Small intestine (tissue), 7 donors: ENCODE data around the gene BCL2L12. TPM values are rescaled to one million over a fixed set of nuclear protein-coding genes. Genes with fewer than 3 reads are reported as not detected.

ENCODE experiments used
- DNase-seq, 2 donors: peaks; one replicate each; pipeline versions ENCODE4 v3.0.0 to v3.0.0-alpha.2; 2013
- FAIRE-seq: peaks from 2 replicates; lab custom pipeline; 2012; peaks lifted over from hg19 to GRCh38; lab: Jason Lieb, UNC
- H3K27ac ChIP-seq, 3 donors: one replicate each; pipeline ENCODE4 v1.5.1; 2013; ENCODE audit warnings: low read length in 2 of 3, mild to moderate bottlenecking in 2 of 3, control low read depth in 1 of 3, inconsistent platforms in 1 of 3, low read depth in 1 of 3, moderate library complexity in 1 of 3
- H3K27me3 ChIP-seq, 3 donors: one replicate each; pipeline ENCODE4 v1.6.1; 2013; ENCODE audit warnings: low read length in 3 of 3, inconsistent platforms in 1 of 3; ENCODE audit not compliant: control insufficient read depth in 3 of 3, insufficient read depth in 3 of 3
- H3K36me3 ChIP-seq, 3 donors: one replicate each; pipeline ENCODE4 v1.6.1; 2013; ENCODE audit warnings: low read length in 3 of 3, inconsistent platforms in 1 of 3, low read depth in 1 of 3, mild to moderate bottlenecking in 1 of 3, moderate library complexity in 1 of 3; ENCODE audit not compliant: control insufficient read depth in 3 of 3, insufficient read depth in 2 of 3
- H3K4me1 ChIP-seq, 3 donors: one replicate each; pipeline ENCODE4 v1.6.1; 2013; ENCODE audit warnings: low read length in 2 of 3, inconsistent platforms in 1 of 3, low read depth in 1 of 3, mild to moderate bottlenecking in 1 of 3, moderate library complexity in 1 of 3; ENCODE audit not compliant: control insufficient read depth in 3 of 3, insufficient read depth in 2 of 3
- H3K4me3 ChIP-seq, 3 donors: one replicate each; pipeline ENCODE4 v1.5.1; 2013; ENCODE audit warnings: low read length in 3 of 3, control low read depth in 1 of 3, inconsistent platforms in 1 of 3, low read depth in 1 of 3, mild to moderate bottlenecking in 1 of 3, moderate library complexity in 1 of 3
- H3K9me3 ChIP-seq, 2 donors: one replicate each; pipeline ENCODE4 v1.6.1; 2013; ENCODE audit warnings: low read depth in 1 of 2, low read length in 1 of 2; ENCODE audit not compliant: control insufficient read depth in 2 of 2, insufficient read depth in 1 of 2
- WGBS, 3 donors: extraction: QIAGEN DNeasy Blood & Tissue Kit; methylation state at CpG; one replicate each; pipeline ENCODE4 v1.1.7; 2013; 5-methylcytosine and 5-hydroxymethylcytosine counted together
- polyA plus RNA-seq, 4 donors: library from polyadenylated mRNA; stranded (reverse) in 3 of 4; unstranded in 1 of 4; fragments of 200-250 nt in 3 of 4; fragments of 120-200 nt in 1 of 4; gene quantifications; one replicate each; pipeline versions ENCODE4 v1.2.1 to v1.2.3, GENCODE V29; 2013
- donor health status: healthy with polysubstance abuse.
- donor health status: control.
- donor health status: control.
- donor health status: Bipolar disorder and iron deficiency.
- donor health status: healthy.

BCL2L12 gene
- polyA plus RNA-seq, 4 donors, result 11.2 to 36.6 (median 17.1) TPM

GRCh38 chr19:49683814-49684250, 18.1 kb downstream of the BCL2L12 start:
- H3K27me3 ChIP-seq, result peaks cover 0 to 2% (median 0%) of the 10 kb centered on the region in 3 donors
- H3K4me3 ChIP-seq, result no peak overlapping the region
- 94 to 95% (median 94%) methylated on average over 18 of the region's 18 CpGs for WGBS, 3 donors
- no peak for FAIRE-seq
- H3K9me3 ChIP-seq, result no peaks in the 10 kb centered on the region
- no peak for DNase-seq
- peaks cover 12 to 94% (median 16%) of the 10 kb centered on the region in 3 donors for H3K36me3 ChIP-seq
- H3K27ac ChIP-seq, result no peak overlapping the region
- peaks cover 2 to 11% (median 7%) of the 10 kb centered on the region in 3 donors for H3K4me1 ChIP-seq

DNA sequence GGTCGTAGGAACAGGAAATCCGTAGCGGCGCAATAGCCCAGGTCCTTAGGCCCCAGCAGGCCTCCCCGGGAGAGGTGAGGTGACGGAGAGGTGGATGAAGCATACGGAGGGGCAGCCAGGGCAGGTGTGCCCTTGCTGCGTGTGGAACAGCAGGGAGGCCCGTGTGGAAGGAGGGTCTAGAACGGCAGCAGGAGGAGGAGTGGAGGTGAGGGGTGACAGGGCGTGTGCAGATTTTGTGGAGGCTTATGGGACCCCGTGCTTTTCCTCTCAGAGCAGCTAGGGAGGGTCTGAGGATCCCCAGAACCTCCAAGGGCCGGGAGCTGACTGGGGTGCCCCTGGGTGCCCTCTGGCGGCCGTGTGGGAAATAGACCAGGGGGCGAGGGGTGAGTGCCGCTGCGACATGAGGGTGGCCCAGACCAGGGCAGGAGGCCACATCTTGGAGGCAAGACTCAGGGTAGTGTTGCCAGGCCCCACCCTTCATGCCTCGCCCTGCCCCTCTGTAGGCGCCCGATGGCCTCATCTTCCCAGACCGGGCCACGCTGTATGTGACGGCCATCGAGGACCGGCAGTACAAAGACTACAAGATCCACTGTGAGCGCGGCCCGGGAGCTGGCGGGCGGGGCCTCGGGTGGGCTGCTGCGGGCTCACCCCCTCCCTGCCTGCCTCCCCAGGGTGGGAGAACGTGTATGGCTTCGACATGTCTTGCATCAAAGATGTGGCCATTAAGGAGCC, 18.7 kb downstream of the BCL2L12 start:
- FAIRE-seq (no peak), DNase-seq (peak in 1 of 2 donors; percentile 35)
- no peaks in the 10 kb centered on the region for H3K9me3 ChIP-seq
- peaks cover 12 to 96% (median 16%) of the 10 kb centered on the region in 3 donors for H3K36me3 ChIP-seq
- H3K27ac ChIP-seq, result no peak overlapping the region
- no peak overlapping the region for H3K4me3 ChIP-seq
- 71 to 82% (median 78%) methylated on average over 33 to 35 of the region's 35 CpGs for WGBS, 3 donors
- H3K27me3 ChIP-seq, result peaks cover 0 to 7% (median 0%) of the 10 kb centered on the region in 3 donors
- peaks cover 2 to 11% (median 7%) of the 10 kb centered on the region in 3 donors for H3K4me1 ChIP-seq

- H3K9me3 ChIP-seq, result no peaks in the 10 kb centered on the region
- FAIRE-seq (no peak), DNase-seq (no peak)
- peaks cover 0 to 14% (median 0%) of the 10 kb centered on the region in 3 donors for H3K27me3 ChIP-seq
- peaks cover 2 to 15% (median 5%) of the 10 kb centered on the region in 3 donors for H3K4me1 ChIP-seq
- no peak overlapping the region for H3K4me3 ChIP-seq
- 86 to 96% (median 92%) methylated on average over 13 of the region's 13 CpGs for WGBS, 3 donors
- H3K27ac ChIP-seq, result no peak overlapping the region
- H3K36me3 ChIP-seq, result peaks cover 12 to 92% (median 16%) of the 10 kb centered on the region in 3 donors
Observed at GRCh38 chr19:49684983-49685553, 19.3 kb downstream of the BCL2L12 start.

DNA sequence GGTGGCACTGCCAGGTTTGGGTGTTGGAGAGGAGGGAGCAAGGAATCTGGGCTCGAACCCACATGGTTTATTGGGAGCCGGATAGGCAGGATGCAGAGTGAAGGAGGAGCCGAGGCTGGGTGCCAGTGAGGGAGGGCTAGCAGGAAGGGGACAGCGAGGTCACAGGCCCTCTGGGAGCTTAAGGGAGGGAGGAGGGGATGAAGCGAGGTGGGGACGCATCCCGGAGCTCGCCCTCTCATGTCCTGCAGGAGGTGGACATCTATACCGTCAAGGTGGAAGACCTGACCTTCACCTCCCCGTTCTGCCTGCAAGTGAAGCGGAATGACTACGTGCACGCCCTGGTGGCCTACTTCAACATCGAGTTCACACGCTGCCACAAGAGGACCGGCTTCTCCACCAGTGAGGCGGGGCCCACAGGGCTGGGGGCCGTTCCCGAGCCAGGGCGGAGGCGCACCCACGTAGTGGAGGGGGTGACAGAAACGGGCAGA, 20.2 kb downstream of the BCL2L12 start:
- Histone ChIP-seq H3K27ac (no peak overlapping the region), H3K27me3 (peaks cover 0 to 22% (median 0%) of the 10 kb centered on the region in 3 donors), H3K4me3 (no peak overlapping the region), H3K4me1 (peaks cover 0 to 17% (median 0%) of the 10 kb centered on the region in 3 donors), H3K9me3 (no peaks in the 10 kb centered on the region), H3K36me3 (peaks cover 12 to 85% (median 16%) of the 10 kb centered on the region in 3 donors)
- 77 to 85% (median 81%) methylated on average over 23 of the region's 23 CpGs for WGBS, 3 donors
- FAIRE-seq, result no peak
- DNase-seq, result no peak

GRCh38 chr19:49686503-49687088, 20.9 kb downstream of the BCL2L12 start:
- no peaks in the 10 kb centered on the region for H3K9me3 ChIP-seq
- peaks cover 12 to 78% (median 16%) of the 10 kb centered on the region in 3 donors for H3K36me3 ChIP-seq
- peaks cover 0 to 29% (median 0%) of the 10 kb centered on the region in 3 donors for H3K27me3 ChIP-seq
- FAIRE-seq, result no peak
- WGBS, 3 donors, result 91 to 93% (median 92%) methylated on average over 24 to 27 of the region's 27 CpGs
- H3K27ac ChIP-seq, result no peak overlapping the region
- DNase-seq, result no peak
- peaks cover 0 to 15% (median 5%) of the 10 kb centered on the region in 3 donors for H3K4me1 ChIP-seq
- H3K4me3 ChIP-seq, result no peak overlapping the region

DNA sequence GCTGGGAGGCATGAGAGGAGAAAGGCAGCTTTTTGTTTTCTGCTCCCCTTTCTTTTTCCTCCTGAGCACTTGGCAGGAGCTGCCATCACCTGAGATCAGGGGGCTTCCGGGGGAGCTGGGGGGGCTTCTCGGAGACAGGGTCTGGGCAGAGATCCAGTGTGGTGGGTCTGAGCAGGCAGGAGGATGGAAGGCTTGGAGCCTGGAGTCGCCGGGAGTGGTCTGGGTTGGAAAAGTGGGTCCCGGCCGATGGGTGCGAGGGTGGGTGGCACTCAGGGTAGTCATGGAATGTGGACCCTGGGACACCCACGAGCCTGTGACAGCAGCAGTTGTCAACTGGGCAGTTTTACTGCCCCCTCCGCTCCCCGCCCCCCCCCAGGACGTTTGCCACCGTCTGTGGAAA, 21.4 kb downstream of the BCL2L12 start:
- H3K27me3 ChIP-seq, result peaks cover 0 to 33% (median 0%) of the 10 kb centered on the region in 3 donors
- no peak for FAIRE-seq
- no peak overlapping the region for H3K4me3 ChIP-seq
- DNase-seq, result no peak
- H3K36me3 ChIP-seq, result peaks cover 12 to 73% (median 12%) of the 10 kb centered on the region in 3 donors
- peaks cover 0 to 15% (median 5%) of the 10 kb centered on the region in 3 donors for H3K4me1 ChIP-seq
- WGBS, 3 donors, result 73 to 82% (median 77%) methylated on average over 11 to 12 of the region's 12 CpGs
- no peak overlapping the region for H3K27ac ChIP-seq
- no peaks in the 10 kb centered on the region for H3K9me3 ChIP-seq

- Histone ChIP-seq H3K4me1 (peaks cover 0 to 15% (median 5%) of the 10 kb centered on the region in 3 donors), H3K4me3 (no peak overlapping the region), H3K36me3 (peaks cover 8 to 67% (median 9%) of the 10 kb centered on the region in 3 donors), H3K9me3 (no peaks in the 10 kb centered on the region), H3K27ac (no peak overlapping the region), H3K27me3 (peaks cover 0 to 39% (median 0%) of the 10 kb centered on the region in 3 donors)
- FAIRE-seq (no peak), DNase-seq (no peak)
- 66 to 79% (median 77%) methylated on average over 25 to 26 of the region's 26 CpGs for WGBS, 3 donors
Observed at GRCh38 chr19:49687566-49688316, 22.0 kb downstream of the BCL2L12 start.
